SK-N-SH (cell line): Measurements from ENCODE around the gene GAB2. TPM values are rescaled to one million over a fixed set of nuclear protein-coding genes. Genes with fewer than 3 reads are reported as not detected.

ENCODE experiments used
- CTCF ChIA-PET: fragments of 300-600, 350-600 bp; formaldehyde crosslinking; extraction: SDS; loops from one replicate; lab custom pipeline; 2021; lab: Yijun Ruan, JAX
- POLR2A ChIA-PET: fragments of 350-600 bp; sonication (Branson Sonifier 250); formaldehyde crosslinking; extraction: SDS; loops from one replicate; lab custom pipeline; 2020; ENCODE audit warnings: antibody characterized with exemption, inconsistent platforms; lab: Yijun Ruan, JAX
- DNase-seq: peaks from one replicate; pipeline ENCODE4 v3.0.0; 2012
- H2AFZ ChIP-seq: fragments of 200-600 bp; sonication (generic); 2 replicates; pipeline ENCODE4 v1.8.1; 2016; ENCODE audit warnings: antibody characterized with exemption, mild to moderate bottlenecking, low read depth
- H3F3A ChIP-seq: fragments of 200-600 bp; sonication (generic); replicated peaks from 2 replicates; pipeline ENCODE3; 2016; ENCODE audit warnings: antibody characterized with exemption, mild to moderate bottlenecking; ENCODE audit not compliant: insufficient read depth
- H3K27ac ChIP-seq, 2 experiments: fragments of 200-500 bp in 1 of 2; fragments of 200-600 bp in 1 of 2; sonication (Bioruptor generic) in 1 of 2; sonication (generic), shearing (Covaris generic) in 1 of 2; 2 replicates each; pipeline versions ENCODE4 v1.5.1 to v1.6.1; 2014 to 2016; ENCODE audit warnings: low read depth in 2 of 2, inconsistent platforms in 1 of 2, low read length in 1 of 2, mild to moderate bottlenecking in 1 of 2, mixed read lengths in 1 of 2
- H3K27me3 ChIP-seq: fragments of 200-600 bp; sonication (generic), shearing (Covaris generic); 2 replicates; pipeline ENCODE4 v1.6.1; 2016; ENCODE audit warnings: mixed run types; ENCODE audit not compliant: insufficient read depth
- H3K36me3 ChIP-seq, 2 experiments: fragments of 200-500 bp in 1 of 2; fragments of 200-600 bp in 1 of 2; sonication (Bioruptor generic) in 1 of 2; sonication (generic) in 1 of 2; replicated peaks in 1 of 2; 2 replicates each; pipeline versions ENCODE3 to v1.5.1; 2014 to 2016; ENCODE audit warnings: low read length in 1 of 2, mild to moderate bottlenecking in 1 of 2; ENCODE audit not compliant: insufficient read depth in 2 of 2, control insufficient read depth in 1 of 2
- H3K4me1 ChIP-seq, 2 experiments: fragments of 200-500 bp in 1 of 2; fragments of 200-600 bp in 1 of 2; sonication (Bioruptor generic) in 1 of 2; sonication (generic), shearing (Covaris generic) in 1 of 2; 2 replicates each; pipeline versions ENCODE4 v1.5.1 to v1.6.1; 2014 to 2016; ENCODE audit warnings: low read depth in 1 of 2, low read length in 1 of 2, mixed run types in 1 of 2; ENCODE audit not compliant: insufficient read depth in 2 of 2, control insufficient read depth in 1 of 2
- H3K4me2 ChIP-seq: fragments of 200-600 bp; sonication (generic), shearing (Covaris generic); 2 replicates; pipeline ENCODE4 v1.6.1; 2017; ENCODE audit warnings: mixed run types
- H3K4me3 ChIP-seq, 2 experiments: fragments of 200-500 bp in 1 of 2; fragments of 200-600 bp in 1 of 2; sonication (Bioruptor generic) in 1 of 2; sonication (generic), shearing (Covaris generic) in 1 of 2; 2 replicates each; pipeline versions ENCODE4 v1.5.1 to v1.8.1; 2014 to 2016; ENCODE audit warnings: low read depth in 2 of 2, inconsistent platforms in 1 of 2, low read length in 1 of 2, mild to moderate bottlenecking in 1 of 2, mixed read lengths in 1 of 2, moderate library complexity in 1 of 2
- H3K79me2 ChIP-seq: fragments of 200-600 bp; sonication (generic); 2 replicates; pipeline ENCODE4 v1.8.1; 2017; ENCODE audit warnings: mild to moderate bottlenecking; ENCODE audit not compliant: insufficient read depth
- H3K9ac ChIP-seq: fragments of 200-600 bp; sonication (generic); 2 replicates; pipeline ENCODE4 v1.6.1; 2017; ENCODE audit warnings: mixed run types
- H3K9me2 ChIP-seq: fragments of 200-600 bp; sonication (generic); 2 replicates; pipeline ENCODE4 v1.6.1; 2017; ENCODE audit warnings: mixed run types
- H3K9me3 ChIP-seq: fragments of 200-600 bp; sonication (generic); 2 replicates; pipeline ENCODE4 v1.6.1; 2017; ENCODE audit warnings: mixed run types, mild to moderate bottlenecking, moderate library complexity
- H4K20me1 ChIP-seq: fragments of 200-600 bp; sonication (generic); 2 replicates; pipeline ENCODE4 v1.6.1; 2017; ENCODE audit warnings: mild to moderate bottlenecking, mixed run types; ENCODE audit not compliant: insufficient read depth
- ELF1 ChIP-seq: IDR thresholded peaks from 2 replicates; pipeline ENCODE4 v1.4.0; 2012
- EP300 ChIP-seq, 2 experiments: IDR thresholded peaks; 2 replicates each; pipeline versions ENCODE4 v1.4.0 to v1.6.1; 2012; ENCODE audit warnings: borderline replicate concordance in 1 of 2, low read depth in 1 of 2, low read length in 1 of 2
- EZH2phosphoT487 ChIP-seq: fragments of 200-600 bp; sonication (generic); IDR thresholded peaks from 2 replicates; pipeline ENCODE4 v1.6.1; 2017; ENCODE audit warnings: low read depth, mixed run types, mild to moderate bottlenecking, antibody characterized with exemption, moderate library complexity, borderline replicate concordance
- FOSL2 ChIP-seq: IDR thresholded peaks from 2 replicates; pipeline ENCODE4 v1.4.0; 2012; ENCODE audit warnings: low read depth, mild to moderate bottlenecking, moderate library complexity, borderline replicate concordance
- FOXJ3 ChIP-seq: sonication (generic); formaldehyde crosslinking; IDR thresholded peaks from 2 replicates; pipeline ENCODE4 v1.5.1; 2020; ENCODE audit warnings: mild to moderate bottlenecking, missing genetic modification reagents
- GATA2 ChIP-seq: sonication (generic); formaldehyde crosslinking; IDR thresholded peaks from 2 replicates; pipeline ENCODE4 v1.5.0; 2020; ENCODE audit warnings: mild to moderate bottlenecking, missing genetic modification reagents
- JUND ChIP-seq: IDR thresholded peaks from 2 replicates; pipeline ENCODE4 v1.4.0; 2012
- MAX ChIP-seq: IDR thresholded peaks from 2 replicates; pipeline ENCODE4 v1.4.0; 2012; ENCODE audit warnings: low read depth
- MEF2A ChIP-seq: IDR thresholded peaks from 2 replicates; pipeline ENCODE4 v1.4.0; 2012; ENCODE audit warnings: low read depth, borderline replicate concordance
- NFIC ChIP-seq: IDR thresholded peaks from 2 replicates; pipeline ENCODE4 v1.4.0; 2012; ENCODE audit warnings: borderline replicate concordance
- NRF1 ChIP-seq: IDR thresholded peaks from 2 replicates; pipeline ENCODE4 v1.6.1; 2012; ENCODE audit warnings: low read depth, mild to moderate bottlenecking, low read length
- PBX3 ChIP-seq: IDR thresholded peaks from 2 replicates; pipeline ENCODE4; 2012
- POLR2AphosphoS5 ChIP-seq: IDR thresholded peaks from 2 replicates; pipeline ENCODE4 v1.6.1; 2012; ENCODE audit warnings: low read depth, low read length
- RCOR1 ChIP-seq: fragments of 150-350 bp; IDR thresholded peaks from 2 replicates; pipeline ENCODE4 v1.6.1; 2017; ENCODE audit warnings: antibody characterized with exemption, low read length
- RFX5 ChIP-seq: IDR thresholded peaks from 2 replicates; pipeline ENCODE4 v1.6.1; 2012; ENCODE audit warnings: mild to moderate bottlenecking, improper control_type of control experiment, low read length
- RXRA ChIP-seq: IDR thresholded peaks from 2 replicates; pipeline ENCODE4 v1.4.0; 2012; ENCODE audit warnings: low read depth, mild to moderate bottlenecking, borderline replicate concordance
- TAF1 ChIP-seq: IDR thresholded peaks from 2 replicates; pipeline ENCODE4 v1.6.1; 2012; ENCODE audit warnings: low read depth, mild to moderate bottlenecking, low read length, moderate library complexity, borderline replicate concordance
- USF2 ChIP-seq: fragments of 150-350 bp; IDR thresholded peaks from 2 replicates; pipeline ENCODE4 v1.6.1; 2017; ENCODE audit warnings: antibody characterized with exemption, low read length, low read depth, borderline replicate concordance
- YY1 ChIP-seq: IDR thresholded peaks from 2 replicates; pipeline ENCODE4 v1.4.0; 2012; ENCODE audit warnings: low read depth, mild to moderate bottlenecking
- ZBTB33 ChIP-seq: IDR thresholded peaks from 2 replicates; pipeline ENCODE4 v1.4.0; 2012; ENCODE audit warnings: low read depth, borderline replicate concordance
- WGBS: methylation state at CpG from one replicate; pipeline ENCODE4 v1.1.6; 2017; ENCODE audit warnings: low lambda C conversion rate; 5-methylcytosine and 5-hydroxymethylcytosine counted together
- polyA plus RNA-seq, 3 experiments: library from polyadenylated mRNA; depleted of rRNA; stranded (reverse); fragments of >200 nt; gene quantifications; 2 replicates each; pipeline ENCODE4 v1.2.3, GENCODE V29; 2012

The GAB2 gene
- polyA plus RNA-seq, 1 of the 3 experiments (the other 2 are of a cell fraction), result 5.6 TPM

GRCh38 chr11:78205256-78205655 is 212.4 kb downstream of the GAB2 start:
- WGBS, result 93% methylated on average over 4 of the region's 4 CpGs
- H3K36me3 ChIP-seq, result peaks cover 0 to 25% of the 10 kb centered on the region in 2 experiments
- POLR2A ChIA-PET, result no interaction called here

More at GRCh38 chr11:78205256-78205655, 212.4 kb downstream of the GAB2 start:
- Histone ChIP-seq H3K9ac (no peak overlapping the region), H3K27me3 (no peaks in the 10 kb centered on the region), H3K4me1 (peaks cover 0 to 29% of the 10 kb centered on the region in 2 experiments; a peak in 1 of 4 replicates), H3K9me2 (no peaks in the 10 kb centered on the region), H2AFZ (no peak overlapping the region), H3K79me2 (no peaks in the 10 kb centered on the region), H3K4me3 (no peak overlapping the region), H3K9me3 (no peaks in the 10 kb centered on the region), H3K4me2 (no peak overlapping the region), H4K20me1 (no peaks in the 10 kb centered on the region), H3K27ac (no peak overlapping the region), H3F3A (no peaks in the 10 kb centered on the region)
- no peak for DNase-seq
- TF ChIP-seq GATA2, result no peak
- TF ChIP-seq ZBTB33, result no peak
- TF ChIP-seq EP300 (IDR thresholded peaks at IDR 0.05; ENCODE audit: borderline replicate concordance in 1 of 2, low read depth in 1 of 2, low read length in 1 of 2), result no peak
- TF ChIP-seq MEF2A, result no peak
- TF ChIP-seq RFX5, result no peak
- TF ChIP-seq JUND, result no peak
- TF ChIP-seq NRF1, result no peak
- TF ChIP-seq NFIC, result no peak
- no peak for TF ChIP-seq PBX3
- TF ChIP-seq YY1, result no peak
- no peak for TF ChIP-seq RCOR1
- no peak for TF ChIP-seq RXRA
- no peak for TF ChIP-seq EZH2phosphoT487
- TF ChIP-seq TAF1, result no peak
- TF ChIP-seq POLR2AphosphoS5, result no peak
- TF ChIP-seq MAX, result no peak
- TF ChIP-seq USF2, result no peak
- TF ChIP-seq FOSL2, result no peak
- TF ChIP-seq ELF1, result no peak
- TF ChIP-seq FOXJ3 (CRISPR knock-in tag), result no peak
- CTCF ChIA-PET, result interaction anchor here (1.2 kb wide), 1 partner anchor 66 kb away, joined by 5 read pairs; the partner anchor contains the start of gene ALG8
